ENCODE measurements around the gene WFIKKN2.

The WFIKKN2 gene

DNA sequence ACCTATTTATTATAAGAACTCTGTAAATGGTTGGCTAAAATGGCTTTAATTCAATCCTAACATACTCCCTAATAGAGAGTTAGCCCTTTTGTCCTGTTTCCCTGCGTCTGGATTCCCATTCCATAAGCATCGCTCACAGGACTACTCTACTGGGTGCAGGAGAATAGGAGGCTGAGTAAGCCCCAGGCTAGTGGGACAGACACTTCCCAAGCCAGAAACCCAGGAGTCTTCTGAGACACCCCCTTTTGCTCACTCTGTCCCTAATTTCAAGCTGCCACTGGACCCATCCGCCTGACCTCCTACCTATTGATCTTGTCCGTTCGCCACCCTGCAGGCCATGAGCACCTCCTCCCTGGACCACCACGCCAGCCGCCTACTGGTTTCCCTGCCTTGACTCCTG is 47.5 kb downstream of the WFIKKN2 start:
- Histone ChIP-seq H3K27ac (ENCODE audit: low read length) (no peak overlapping the region), H3K27me3 (ENCODE audit: control insufficient read depth in 1 of 2, insufficient read depth in 2 of 2, low read length in 2 of 2) (no peaks in the 10 kb centered on the region)

GRCh38 chr17:50883850-50884438 is 48.6 kb downstream of the WFIKKN2 start:
- no peak overlapping the region for H3K27ac ChIP-seq (ENCODE audit: low read length)

More for the DNA sequence above, 47.5 kb downstream of the WFIKKN2 start:
- Histone ChIP-seq H3K4me1 (ENCODE audit: control insufficient read depth, insufficient read depth, low read length) (no peaks in the 10 kb centered on the region), H3K9me3 (ENCODE audit: control insufficient read depth in 2 of 2, low read length in 2 of 2) (no peaks in the 10 kb centered on the region), H3K36me3 (ENCODE audit: control insufficient read depth in 2 of 2, insufficient read depth in 2 of 2, low read length in 2 of 2) (no peaks in the 10 kb centered on the region), H3K4me3 (ENCODE audit: low read length in 2 of 2) (no peak overlapping the region), H3K9ac (ENCODE audit: low read length in 2 of 2) (no peak overlapping the region)

GRCh38 chr17:50884439-50885311 is 49.3 kb downstream of the WFIKKN2 start:
- no peak overlapping the region for H3K27ac ChIP-seq (ENCODE audit: low read length)
- no peaks in the 10 kb centered on the region for H3K9me3 ChIP-seq (ENCODE audit: control insufficient read depth in 2 of 2, low read length in 2 of 2)
- no peaks in the 10 kb centered on the region for H3K27me3 ChIP-seq (ENCODE audit: control insufficient read depth in 1 of 2, insufficient read depth in 2 of 2, low read length in 2 of 2)
- H3K4me3 ChIP-seq (ENCODE audit: low read length in 2 of 2): no peak overlapping the region
- no peaks in the 10 kb centered on the region for H3K4me1 ChIP-seq (ENCODE audit: control insufficient read depth, insufficient read depth, low read length)
- peak overlapping the region in 1 of 2 donors; percentile 21 for H3K9ac ChIP-seq (ENCODE audit: low read length in 2 of 2)
- H3K36me3 ChIP-seq (ENCODE audit: control insufficient read depth in 2 of 2, insufficient read depth in 2 of 2, low read length in 2 of 2): no peaks in the 10 kb centered on the region

More at GRCh38 chr17:50883850-50884438, 48.6 kb downstream of the WFIKKN2 start:
- no peak overlapping the region for H3K4me3 ChIP-seq (ENCODE audit: low read length in 2 of 2)
- no peaks in the 10 kb centered on the region for H3K27me3 ChIP-seq (ENCODE audit: control insufficient read depth in 1 of 2, insufficient read depth in 2 of 2, low read length in 2 of 2)
- no peaks in the 10 kb centered on the region for H3K4me1 ChIP-seq (ENCODE audit: control insufficient read depth, insufficient read depth, low read length)
- H3K9me3 ChIP-seq (ENCODE audit: control insufficient read depth in 2 of 2, low read length in 2 of 2): no peaks in the 10 kb centered on the region
- peak overlapping the region in 1 of 2 donors; percentile 21 for H3K9ac ChIP-seq (ENCODE audit: low read length in 2 of 2)
- H3K36me3 ChIP-seq (ENCODE audit: control insufficient read depth in 2 of 2, insufficient read depth in 2 of 2, low read length in 2 of 2): no peaks in the 10 kb centered on the region

DNA sequence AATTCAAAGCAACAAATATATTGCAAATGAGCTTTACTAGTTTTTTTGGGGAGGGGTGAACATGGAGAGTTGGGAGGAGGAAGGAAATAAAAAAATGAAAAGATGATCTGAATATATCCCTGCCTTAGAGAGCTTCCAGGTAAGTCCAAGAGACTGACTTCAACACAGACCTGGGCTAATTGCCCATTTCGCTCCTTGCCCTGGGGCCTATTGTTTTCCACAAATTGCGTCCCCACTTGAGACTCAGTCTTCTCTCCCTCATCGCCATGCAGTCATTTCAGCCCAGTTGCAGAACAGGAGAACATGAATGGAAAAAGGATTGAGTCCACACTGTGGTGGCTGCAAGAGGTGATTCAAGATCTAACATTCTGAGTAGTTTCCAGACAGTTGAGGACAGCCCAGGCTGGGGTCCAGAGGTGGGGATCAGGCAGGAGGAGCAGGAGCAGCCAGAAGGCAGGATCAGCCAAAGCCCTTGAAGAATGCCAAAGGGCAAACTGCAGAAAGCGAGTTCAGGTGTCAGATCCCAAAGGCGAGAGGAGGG is 52.4 kb downstream of the WFIKKN2 start:
- Histone ChIP-seq H3K36me3 (ENCODE audit: control insufficient read depth in 2 of 2, insufficient read depth in 2 of 2, low read length in 2 of 2) (no peaks in the 10 kb centered on the region), H3K9me3 (ENCODE audit: control insufficient read depth in 2 of 2, low read length in 2 of 2) (no peaks in the 10 kb centered on the region), H3K27me3 (ENCODE audit: control insufficient read depth in 1 of 2, insufficient read depth in 2 of 2, low read length in 2 of 2) (no peaks in the 10 kb centered on the region), H3K27ac (ENCODE audit: low read length) (no peak overlapping the region), H3K4me3 (ENCODE audit: low read length in 2 of 2) (no peak overlapping the region), H3K4me1 (ENCODE audit: control insufficient read depth, insufficient read depth, low read length) (no peaks in the 10 kb centered on the region), H3K9ac (ENCODE audit: low read length in 2 of 2) (no peak overlapping the region)

- Histone ChIP-seq H3K9me3 (ENCODE audit: control insufficient read depth in 2 of 2, low read length in 2 of 2) (no peaks in the 10 kb centered on the region), H3K4me1 (ENCODE audit: control insufficient read depth, insufficient read depth, low read length) (peaks cover 9% of the 10 kb centered on the region), H3K36me3 (ENCODE audit: control insufficient read depth in 2 of 2, insufficient read depth in 2 of 2, low read length in 2 of 2) (no peaks in the 10 kb centered on the region), H3K4me3 (ENCODE audit: low read length in 2 of 2) (no peak overlapping the region), H3K9ac (ENCODE audit: low read length in 2 of 2) (no peak overlapping the region), H3K27ac (ENCODE audit: low read length) (no peak overlapping the region), H3K27me3 (ENCODE audit: control insufficient read depth in 1 of 2, insufficient read depth in 2 of 2, low read length in 2 of 2) (no peaks in the 10 kb centered on the region)
These were observed 54.2 kb downstream of the WFIKKN2 start for GRCh38 chr17:50889528-50890118.

- Histone ChIP-seq H3K9ac (ENCODE audit: low read length in 2 of 2) (no peak overlapping the region), H3K4me3 (ENCODE audit: low read length in 2 of 2) (no peak overlapping the region), H3K4me1 (ENCODE audit: control insufficient read depth, insufficient read depth, low read length) (peaks cover 9% of the 10 kb centered on the region), H3K36me3 (ENCODE audit: control insufficient read depth in 2 of 2, insufficient read depth in 2 of 2, low read length in 2 of 2) (no peaks in the 10 kb centered on the region), H3K27me3 (ENCODE audit: control insufficient read depth in 1 of 2, insufficient read depth in 2 of 2, low read length in 2 of 2) (no peaks in the 10 kb centered on the region), H3K27ac (ENCODE audit: low read length) (no peak overlapping the region), H3K9me3 (ENCODE audit: control insufficient read depth in 2 of 2, low read length in 2 of 2) (no peaks in the 10 kb centered on the region)
These were observed 55.5 kb downstream of the WFIKKN2 start for GRCh38 chr17:50890675-50891516.

GRCh38 chr17:50891577-50891989 is 56.2 kb downstream of the WFIKKN2 start:
- Histone ChIP-seq H3K27ac (ENCODE audit: low read length) (no peak overlapping the region), H3K9ac (ENCODE audit: low read length in 2 of 2) (no peak overlapping the region), H3K4me3 (ENCODE audit: low read length in 2 of 2) (no peak overlapping the region), H3K36me3 (ENCODE audit: control insufficient read depth in 2 of 2, insufficient read depth in 2 of 2, low read length in 2 of 2) (no peaks in the 10 kb centered on the region), H3K27me3 (ENCODE audit: control insufficient read depth in 1 of 2, insufficient read depth in 2 of 2, low read length in 2 of 2) (no peaks in the 10 kb centered on the region), H3K4me1 (ENCODE audit: control insufficient read depth, insufficient read depth, low read length) (peaks cover 9% of the 10 kb centered on the region), H3K9me3 (ENCODE audit: control insufficient read depth in 2 of 2, low read length in 2 of 2) (no peaks in the 10 kb centered on the region)
